Sigmoid colon (tissue), 7 donors: ENCODE results near the gene FLOT2. TPM values are rescaled to one million over a fixed set of nuclear protein-coding genes. Genes with fewer than 3 reads are reported as not detected.

Source experiments
- DNase-seq: peaks from one replicate; pipeline ENCODE4 v3.0.0-alpha.2; 2019
- H3K27ac ChIP-seq, 4 donors: fragments of 200-600 bp; sonication (generic); one replicate each; pipeline ENCODE4 v1.5.1; 2016 to 2019; ENCODE audit warnings: mild to moderate bottlenecking in 1 of 4
- H3K27me3 ChIP-seq, 3 donors: fragments of 200-600 bp; sonication (generic); one replicate each; pipeline ENCODE4 v1.5.1; 2019; ENCODE audit warnings: mild to moderate bottlenecking in 1 of 3
- H3K36me3 ChIP-seq, 4 donors: fragments of 200-600 bp; sonication (generic); one replicate each; pipeline ENCODE4 v1.5.1; 2016 to 2019
- H3K4me1 ChIP-seq, 4 donors: fragments of 200-600 bp; sonication (generic); one replicate each; pipeline ENCODE4 v1.5.1; 2017 to 2019
- H3K4me3 ChIP-seq, 4 donors: fragments of 200-600 bp; sonication (generic); one replicate each; pipeline ENCODE4 v1.5.1; 2017 to 2019; ENCODE audit warnings: mild to moderate bottlenecking in 2 of 4, moderate library complexity in 1 of 4
- H3K9me3 ChIP-seq, 4 donors: fragments of 200-600 bp in 3 of 4; sonication (generic) in 3 of 4; one replicate each; pipeline versions ENCODE4 v1.5.1 to v1.6.1; 2013 to 2019
- CTCF ChIP-seq, 4 experiments: fragments of 450-650 bp in 3 of 4; fragments of 200-600 bp in 1 of 4; IDR thresholded peaks; one replicate each; pipeline ENCODE4 v1.5.1; 2016 to 2019; ENCODE audit warnings: antibody characterized with exemption in 4 of 4, mild to moderate bottlenecking in 3 of 4, moderate library complexity in 2 of 4
- EP300 ChIP-seq, 4 donors: sonication (generic); formaldehyde crosslinking; IDR thresholded peaks; one replicate each; pipeline ENCODE4 v1.6.1; 2017; ENCODE audit warnings: antibody characterized with exemption in 4 of 4
- POLR2A ChIP-seq, 2 donors: fragments of 450-650 bp; IDR thresholded peaks; one replicate each; pipeline ENCODE4 v1.6.1; 2016; ENCODE audit warnings: antibody characterized with exemption in 2 of 2, mild to moderate bottlenecking in 2 of 2, moderate library complexity in 2 of 2
- POLR2AphosphoS5 ChIP-seq, 4 donors: sonication (generic); formaldehyde crosslinking; IDR thresholded peaks; one replicate each; pipeline ENCODE4 v1.6.1; 2017; ENCODE audit warnings: antibody characterized with exemption in 4 of 4
- WGBS, 2 donors: extraction: QIAGEN DNeasy Blood & Tissue Kit; methylation state at CpG; one replicate each; pipeline ENCODE4 v1.1.7; 2013; 5-methylcytosine and 5-hydroxymethylcytosine counted together
- intact Hi-C: fragments of 100-400 bp; cut with DNase I; formaldehyde crosslinking; loops from one replicate; pipeline ENCODE4 v1.15.1; 2023
- polyA plus RNA-seq, 3 donors: library from polyadenylated mRNA; stranded (reverse); fragments of 200-250 nt; gene quantifications; one replicate each; pipeline ENCODE4 v1.2.3, GENCODE V29; 2013
- total RNA-seq, 4 donors: library from RNA; depleted of rRNA; stranded (reverse); fragments of >200 nt; gene quantifications; one replicate each; pipeline ENCODE4 v1.1.0, GENCODE V29; 2016
- donor health status: healthy with polysubstance abuse.
- donor health status: Bipolar disorder and iron deficiency.
- donor health status: healthy.

Gene FLOT2
- total and polyA plus RNA-seq, 7 donors, result 27.3 to 91.8 (median 51.5) TPM

GRCh38 chr17:28917465-28917864 lies 19.9 kb upstream of the FLOT2 start:
- WGBS, 2 donors, result 85% methylated on average over 5 of the region's 5 CpGs
- TF ChIP-seq EP300 (IDR thresholded peaks at IDR 0.05) (no peak), POLR2AphosphoS5 (IDR thresholded peaks at IDR 0.05) (no peak), POLR2A (IDR thresholded peaks at IDR 0.05) (no peak), CTCF (IDR thresholded peaks at IDR 0.05) (no peak)
- Histone ChIP-seq H3K9me3 (no peaks in the 10 kb centered on the region), H3K36me3 (peaks cover 56 to 100% (median 77%) of the 10 kb centered on the region in 4 donors), H3K4me3 (no peak overlapping the region), H3K27ac (no peak overlapping the region), H3K27me3 (no peaks in the 10 kb centered on the region), H3K4me1 (no peaks in the 10 kb centered on the region)
- DNase-seq, result no peak
- intact Hi-C loops, result loop anchor here (5.0 kb wide), 1 partner anchor 155 kb away; no protein-coding TSS in a partner anchor

GRCh38 chr17:28917029-28917428 lies 19.5 kb upstream of the FLOT2 start:
- intact Hi-C loops, result loop anchor here (5.0 kb wide), 1 partner anchor 155 kb away; no protein-coding TSS in a partner anchor
- Histone ChIP-seq H3K36me3 (peaks cover 61 to 100% (median 82%) of the 10 kb centered on the region in 4 donors), H3K9me3 (no peaks in the 10 kb centered on the region), H3K4me3 (no peak overlapping the region), H3K4me1 (no peaks in the 10 kb centered on the region), H3K27me3 (no peaks in the 10 kb centered on the region), H3K27ac (no peak overlapping the region)
- DNase-seq, result no peak
- TF ChIP-seq POLR2AphosphoS5 (IDR thresholded peaks at IDR 0.05), result no peak
- no peak for TF ChIP-seq POLR2A (IDR thresholded peaks at IDR 0.05)
- TF ChIP-seq EP300 (IDR thresholded peaks at IDR 0.05), result no peak
- no peak for TF ChIP-seq CTCF (IDR thresholded peaks at IDR 0.05)
- 82 to 91% methylated on average over 12 of the region's 12 CpGs for WGBS, 2 donors

- Histone ChIP-seq H3K4me3 (no peak overlapping the region), H3K27ac (no peak overlapping the region), H3K27me3 (no peaks in the 10 kb centered on the region), H3K36me3 (peaks cover 62 to 100% (median 86%) of the 10 kb centered on the region in 4 donors), H3K9me3 (no peaks in the 10 kb centered on the region), H3K4me1 (no peaks in the 10 kb centered on the region)
- DNase-seq, result no peak
- intact Hi-C loops, result loop anchor here (5.0 kb wide), 1 partner anchor 154 kb away; no protein-coding TSS in a partner anchor
- peak; percentile 11 to 62 (median 62) for TF ChIP-seq CTCF (IDR thresholded peaks at IDR 0.05)
- no peak for TF ChIP-seq POLR2AphosphoS5 (IDR thresholded peaks at IDR 0.05)
- 29 to 53% methylated on average over 6 of the region's 6 CpGs for WGBS, 2 donors
Measured at GRCh38 chr17:28916302-28916934, 18.9 kb upstream of the FLOT2 start.

GRCh38 chr17:28912938-28913333 lies 15.4 kb upstream of the FLOT2 start:
- Histone ChIP-seq H3K36me3 (peaks cover 65 to 90% (median 84%) of the 10 kb centered on the region in 4 donors), H3K4me3 (no peak overlapping the region), H3K4me1 (peaks cover 0 to 16% (median 16%) of the 10 kb centered on the region in 4 donors), H3K9me3 (no peaks in the 10 kb centered on the region), H3K27me3 (no peaks in the 10 kb centered on the region), H3K27ac (no peak overlapping the region)
- WGBS, 2 donors, result 93 to 95% methylated on average over 6 of the region's 6 CpGs
- intact Hi-C loops, result no loop called here
- DNase-seq, result no peak
- TF ChIP-seq EP300 (IDR thresholded peaks at IDR 0.05) (no peak), POLR2A (IDR thresholded peaks at IDR 0.05) (no peak), CTCF (IDR thresholded peaks at IDR 0.05) (no peak), POLR2AphosphoS5 (IDR thresholded peaks at IDR 0.05) (no peak)
